DND-41 (cell line): ENCODE data around the gene CPNE5.

Source experiments
- EZH2 ChIP-seq: IDR thresholded peaks from 3 replicates; pipeline ENCODE4 v1.6.1; 2012; ENCODE audit warnings: borderline replicate concordance, low read depth, mild to moderate bottlenecking, moderate library complexity, low read length, inconsistent platforms; ENCODE audit not compliant: severe bottlenecking
- TF ChIP-seq, protein P1 (sequence below): IDR thresholded peaks from 2 replicates; pipeline ENCODE4 v1.5.1; 2012; ENCODE audit warnings: borderline replicate concordance, low read length, moderate library complexity, mild to moderate bottlenecking; ENCODE audit not compliant: poor library complexity, severe bottlenecking; ENCODE audit errors: extremely low read depth

DNA sequence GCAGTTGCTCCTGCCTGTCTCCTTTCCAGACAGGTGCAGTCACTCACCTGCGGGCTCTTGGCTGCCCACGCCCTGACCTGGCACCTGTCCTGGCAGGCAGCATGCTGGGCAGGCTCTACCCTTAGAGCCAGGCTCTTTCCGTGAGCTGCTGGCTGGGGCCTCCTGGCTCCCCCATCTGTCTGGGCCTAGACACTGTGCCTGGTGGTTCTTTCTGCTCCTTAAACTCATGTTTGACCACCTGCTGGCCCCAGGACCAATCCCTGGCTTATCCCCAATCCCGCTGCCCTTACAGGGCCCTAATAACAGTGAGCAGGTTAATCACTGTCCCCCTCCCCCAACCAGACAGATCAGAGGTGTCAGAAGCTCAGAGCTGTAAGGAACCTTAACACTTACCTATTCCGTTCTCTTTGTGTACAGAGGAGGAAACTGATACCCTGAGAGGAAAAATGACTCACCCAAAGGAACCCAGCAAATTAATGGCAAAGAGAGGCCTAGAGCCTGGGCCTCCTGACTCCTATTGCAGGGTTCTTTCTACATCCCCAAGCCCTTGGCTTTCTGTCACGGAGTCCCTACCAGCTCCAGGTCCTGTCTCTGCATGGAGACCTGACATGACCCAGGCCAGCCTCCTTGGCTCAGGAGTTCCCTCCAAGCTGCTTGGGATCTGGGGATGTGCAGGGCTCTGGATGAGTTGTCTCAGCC, 86.9 kb downstream of the CPNE5 start:
- TF ChIP-seq, protein P1, sequence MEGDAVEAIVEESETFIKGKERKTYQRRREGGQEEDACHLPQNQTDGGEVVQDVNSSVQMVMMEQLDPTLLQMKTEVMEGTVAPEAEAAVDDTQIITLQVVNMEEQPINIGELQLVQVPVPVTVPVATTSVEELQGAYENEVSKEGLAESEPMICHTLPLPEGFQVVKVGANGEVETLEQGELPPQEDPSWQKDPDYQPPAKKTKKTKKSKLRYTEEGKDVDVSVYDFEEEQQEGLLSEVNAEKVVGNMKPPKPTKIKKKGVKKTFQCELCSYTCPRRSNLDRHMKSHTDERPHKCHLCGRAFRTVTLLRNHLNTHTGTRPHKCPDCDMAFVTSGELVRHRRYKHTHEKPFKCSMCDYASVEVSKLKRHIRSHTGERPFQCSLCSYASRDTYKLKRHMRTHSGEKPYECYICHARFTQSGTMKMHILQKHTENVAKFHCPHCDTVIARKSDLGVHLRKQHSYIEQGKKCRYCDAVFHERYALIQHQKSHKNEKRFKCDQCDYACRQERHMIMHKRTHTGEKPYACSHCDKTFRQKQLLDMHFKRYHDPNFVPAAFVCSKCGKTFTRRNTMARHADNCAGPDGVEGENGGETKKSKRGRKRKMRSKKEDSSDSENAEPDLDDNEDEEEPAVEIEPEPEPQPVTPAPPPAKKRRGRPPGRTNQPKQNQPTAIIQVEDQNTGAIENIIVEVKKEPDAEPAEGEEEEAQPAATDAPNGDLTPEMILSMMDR: no peak
- no peak for TF ChIP-seq EZH2
